Measurements from ENCODE around the gene ACADVL.

ACADVL gene

GRCh38 chr17:7191069-7191468, 28.7 kb upstream of the ACADVL start:
- no peak for DNase-seq (ENCODE audit: low read depth in 1 of 2, low spot score in 1 of 2)

- no peak for DNase-seq (ENCODE audit: low read depth in 1 of 2, low spot score in 1 of 2)
Measured at GRCh38 chr17:7191571-7192270, 28.0 kb upstream of the ACADVL start.

GRCh38 chr17:7192271-7192937, 27.3 kb upstream of the ACADVL start:
- DNase-seq (ENCODE audit: low read depth in 1 of 2, low spot score in 1 of 2): no peak

- no peak for DNase-seq (ENCODE audit: low read depth in 1 of 2, low spot score in 1 of 2)
Measured at GRCh38 chr17:7195971-7196370, 23.8 kb upstream of the ACADVL start.

GRCh38 chr17:7196651-7197401, 22.9 kb upstream of the ACADVL start:
- no peak for DNase-seq (ENCODE audit: low read depth in 1 of 2, low spot score in 1 of 2)

- DNase-seq (ENCODE audit: low read depth in 1 of 2, low spot score in 1 of 2): no peak
Measured at GRCh38 chr17:7203391-7203790, 16.3 kb upstream of the ACADVL start.

- DNase-seq (ENCODE audit: low read depth in 1 of 2, low spot score in 1 of 2): no peak
Measured at GRCh38 chr17:7204336-7204735, 15.4 kb upstream of the ACADVL start.

GRCh38 chr17:7204828-7205461, 14.8 kb upstream of the ACADVL start:
- peak; percentile 72 to 84 for DNase-seq (ENCODE audit: low read depth in 1 of 2, low spot score in 1 of 2)

- DNase-seq (ENCODE audit: low read depth in 1 of 2, low spot score in 1 of 2): no peak
Measured at GRCh38 chr17:7205561-7205960, 14.2 kb upstream of the ACADVL start.

GRCh38 chr17:7207120-7208001, 12.4 kb upstream of the ACADVL start:
- no peak for DNase-seq (ENCODE audit: low read depth in 1 of 2, low spot score in 1 of 2)

GRCh38 chr17:7208027-7208571, 11.6 kb upstream of the ACADVL start:
- DNase-seq (ENCODE audit: low read depth in 1 of 2, low spot score in 1 of 2): no peak

GRCh38 chr17:7208754-7209460, 10.8 kb upstream of the ACADVL start:
- DNase-seq (ENCODE audit: low read depth in 1 of 2, low spot score in 1 of 2): no peak

GRCh38 chr17:7211491-7212273, 8.1 kb upstream of the ACADVL start:
- no peak for DNase-seq (ENCODE audit: low read depth in 1 of 2, low spot score in 1 of 2)

GRCh38 chr17:7213895-7214299, 5.8 kb upstream of the ACADVL start:
- DNase-seq (ENCODE audit: low read depth in 1 of 2, low spot score in 1 of 2): no peak

GRCh38 chr17:7214300-7215135, 5.2 kb upstream of the ACADVL start:
- peak; percentile 97 to 99 for DNase-seq (ENCODE audit: low read depth in 1 of 2, low spot score in 1 of 2)

- no peak for DNase-seq (ENCODE audit: low read depth in 1 of 2, low spot score in 1 of 2)
Measured at GRCh38 chr17:7215136-7215638, 4.6 kb upstream of the ACADVL start.

GRCh38 chr17:7215652-7216180, 4.0 kb upstream of the ACADVL start:
- no peak for DNase-seq (ENCODE audit: low read depth in 1 of 2, low spot score in 1 of 2)

Measured in activated CD4-positive, alpha-beta T cell treated with anti-CD3 and anti-CD28 coated beads, Interleukin-2, amount 50 U/mL, for 24 hours (primary cell).